MV-4-11 (cell line): ENCODE results near the gene PCGF6.

Experiments used
- DNase-seq: peaks from one replicate; lab custom pipeline; 2025; lab: John Stamatoyannopoulos, UW

Gene PCGF6

DNA sequence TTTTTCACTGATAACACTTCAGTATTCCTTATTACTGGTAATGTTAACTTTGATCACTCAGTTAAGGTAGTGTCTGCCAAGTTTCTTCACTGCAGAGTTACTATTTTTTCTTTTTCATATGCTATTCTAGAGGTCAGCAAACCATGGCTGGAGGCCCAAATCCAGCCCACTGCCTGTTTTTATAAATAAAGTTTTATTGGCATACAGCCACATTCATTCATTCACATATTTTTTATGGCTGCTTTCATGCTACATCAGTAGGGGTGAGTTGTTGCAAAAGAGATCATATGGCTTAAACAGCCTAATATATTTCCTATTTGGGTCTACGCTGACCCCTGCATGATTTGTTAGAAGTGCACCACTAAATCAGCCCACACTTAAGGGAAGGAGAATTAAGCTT lies 94.3 kb downstream of the PCGF6 start:
- no peak for DNase-seq

DNA sequence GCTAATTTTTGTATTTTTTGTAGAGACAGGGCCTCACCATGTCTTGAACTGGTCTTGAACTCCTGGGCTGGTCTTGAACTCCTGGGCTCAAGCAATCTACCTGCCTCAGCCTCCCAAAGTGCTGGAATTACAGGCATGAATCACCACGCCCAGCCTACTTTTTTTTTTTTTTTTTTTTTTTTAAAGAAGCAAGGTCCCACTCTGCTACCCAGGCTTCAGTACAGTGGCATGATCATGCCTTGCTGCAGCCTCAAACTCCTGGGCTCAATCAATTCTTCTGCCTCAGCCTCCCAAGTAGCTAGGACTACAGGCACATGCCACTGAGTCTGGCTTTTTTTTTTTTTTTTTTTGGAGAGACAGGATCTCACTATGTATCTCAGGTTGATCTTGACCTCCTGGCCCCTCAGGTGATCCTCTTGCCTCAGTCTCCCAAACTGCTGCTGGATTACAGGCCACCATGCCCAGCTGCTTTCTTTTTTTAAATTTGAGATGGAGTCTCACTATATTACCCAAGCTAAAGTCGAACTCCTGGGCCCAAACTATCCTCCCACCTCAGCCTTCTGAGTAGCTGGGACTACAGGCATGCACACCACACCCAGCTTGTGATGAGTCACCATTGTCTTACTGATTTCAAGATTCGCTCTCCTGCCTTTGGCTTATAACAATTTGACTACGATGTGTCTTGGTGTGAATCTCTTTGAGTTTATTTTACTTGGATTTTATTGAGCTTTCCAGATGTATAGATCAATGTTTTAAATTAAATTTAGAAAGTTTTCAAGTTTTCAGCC lies 96.2 kb downstream of the PCGF6 start:
- DNase-seq = peak; percentile 8

GRCh38 chr10:103254113-103254512 lies 96.8 kb downstream of the PCGF6 start:
- DNase-seq = no peak
